A673 (cell line): ENCODE data around the gene ASTN1.

Source experiments
- EZH2 ChIP-seq: fragments of 200-600 bp; sonication (generic); IDR thresholded peaks from 2 replicates; pipeline ENCODE4 v1.6.1; 2017; ENCODE audit warnings: borderline replicate concordance, low read depth, mild to moderate bottlenecking, mixed read lengths, antibody characterized with exemption, low read length; ENCODE audit not compliant: poor library complexity, severe bottlenecking
- TF ChIP-seq, protein P1 (sequence below): fragments of 300-800, 200-600 bp; sonication (generic); conservative IDR thresholded peaks from 2 replicates; pipeline ENCODE4 v1.5.1; 2017; ENCODE audit warnings: low read depth, mild to moderate bottlenecking, antibody characterized with exemption, low read length, moderate library complexity, mixed read lengths

DNA sequence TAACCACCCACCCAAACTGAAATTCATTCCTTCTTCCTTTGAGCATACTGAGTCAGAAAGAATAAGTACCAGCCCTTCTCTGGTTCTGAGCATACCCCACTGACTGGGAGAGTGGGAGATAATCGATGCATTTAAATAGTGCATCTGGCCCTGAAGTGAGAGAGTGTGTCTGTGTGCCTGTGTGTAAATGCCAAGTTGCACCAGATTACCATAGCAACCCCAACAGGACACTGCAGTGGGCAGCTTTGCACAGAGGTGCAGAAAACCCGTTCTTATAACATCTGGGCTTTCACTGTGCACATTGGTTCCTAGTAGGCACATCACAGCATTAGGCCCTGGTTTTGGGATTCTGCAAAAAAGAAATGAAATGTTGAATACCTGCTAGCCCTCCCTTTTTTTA lies 2.3 kb downstream of the ASTN1 start:
- TF ChIP-seq, protein P1, sequence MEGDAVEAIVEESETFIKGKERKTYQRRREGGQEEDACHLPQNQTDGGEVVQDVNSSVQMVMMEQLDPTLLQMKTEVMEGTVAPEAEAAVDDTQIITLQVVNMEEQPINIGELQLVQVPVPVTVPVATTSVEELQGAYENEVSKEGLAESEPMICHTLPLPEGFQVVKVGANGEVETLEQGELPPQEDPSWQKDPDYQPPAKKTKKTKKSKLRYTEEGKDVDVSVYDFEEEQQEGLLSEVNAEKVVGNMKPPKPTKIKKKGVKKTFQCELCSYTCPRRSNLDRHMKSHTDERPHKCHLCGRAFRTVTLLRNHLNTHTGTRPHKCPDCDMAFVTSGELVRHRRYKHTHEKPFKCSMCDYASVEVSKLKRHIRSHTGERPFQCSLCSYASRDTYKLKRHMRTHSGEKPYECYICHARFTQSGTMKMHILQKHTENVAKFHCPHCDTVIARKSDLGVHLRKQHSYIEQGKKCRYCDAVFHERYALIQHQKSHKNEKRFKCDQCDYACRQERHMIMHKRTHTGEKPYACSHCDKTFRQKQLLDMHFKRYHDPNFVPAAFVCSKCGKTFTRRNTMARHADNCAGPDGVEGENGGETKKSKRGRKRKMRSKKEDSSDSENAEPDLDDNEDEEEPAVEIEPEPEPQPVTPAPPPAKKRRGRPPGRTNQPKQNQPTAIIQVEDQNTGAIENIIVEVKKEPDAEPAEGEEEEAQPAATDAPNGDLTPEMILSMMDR, result no peak
- TF ChIP-seq EZH2, result no peak
